GM23338 (cell line): ENCODE data around the gene NR2C1.

Experiments
- EZH2 ChIP-seq: fragments of 200-600 bp; sonication (generic); IDR thresholded peaks from one replicate; pipeline ENCODE4 v1.8.0; 2017; ENCODE audit warnings: antibody characterized with exemption, mild to moderate bottlenecking, low read depth; ENCODE audit not compliant: unreplicated experiment
- EZH2phosphoT487 ChIP-seq: fragments of 200-600 bp; sonication (generic); IDR thresholded peaks from one replicate; pipeline ENCODE4 v1.8.1; 2018; ENCODE audit warnings: antibody characterized with exemption; ENCODE audit not compliant: unreplicated experiment
- POLR2AphosphoS5 ChIP-seq: IDR thresholded peaks from 2 replicates; pipeline ENCODE4 v1.6.1; 2016; ENCODE audit warnings: antibody characterized with exemption, low read depth
- STAT1 ChIP-seq: IDR thresholded peaks from one replicate; pipeline ENCODE4 v1.6.1; 2016; ENCODE audit warnings: antibody characterized with exemption; ENCODE audit not compliant: unreplicated experiment
- ZNF114 ChIP-seq: fragments of 250-450 bp; sonication (Bioruptor Pico); IDR thresholded peaks from 2 replicates; pipeline ENCODE4 v1.5.0; 2020; ENCODE audit warnings: mild to moderate bottlenecking, moderate library complexity
- TF ChIP-seq, protein P1 (sequence below), 2 experiments: fragments of 200-600 bp in 1 of 2; sonication (generic) in 1 of 2; conservative IDR thresholded peaks; 2 replicates each; pipeline versions ENCODE4 v1.5.1 to v1.6.1; 2016 to 2017; ENCODE audit warnings: antibody characterized with exemption in 2 of 2, low read depth in 2 of 2, mild to moderate bottlenecking in 2 of 2, moderate library complexity in 1 of 2

GRCh38 chr12:95096378-95096777 lies 23.0 kb upstream of the NR2C1 start:
- TF ChIP-seq, protein P1, sequence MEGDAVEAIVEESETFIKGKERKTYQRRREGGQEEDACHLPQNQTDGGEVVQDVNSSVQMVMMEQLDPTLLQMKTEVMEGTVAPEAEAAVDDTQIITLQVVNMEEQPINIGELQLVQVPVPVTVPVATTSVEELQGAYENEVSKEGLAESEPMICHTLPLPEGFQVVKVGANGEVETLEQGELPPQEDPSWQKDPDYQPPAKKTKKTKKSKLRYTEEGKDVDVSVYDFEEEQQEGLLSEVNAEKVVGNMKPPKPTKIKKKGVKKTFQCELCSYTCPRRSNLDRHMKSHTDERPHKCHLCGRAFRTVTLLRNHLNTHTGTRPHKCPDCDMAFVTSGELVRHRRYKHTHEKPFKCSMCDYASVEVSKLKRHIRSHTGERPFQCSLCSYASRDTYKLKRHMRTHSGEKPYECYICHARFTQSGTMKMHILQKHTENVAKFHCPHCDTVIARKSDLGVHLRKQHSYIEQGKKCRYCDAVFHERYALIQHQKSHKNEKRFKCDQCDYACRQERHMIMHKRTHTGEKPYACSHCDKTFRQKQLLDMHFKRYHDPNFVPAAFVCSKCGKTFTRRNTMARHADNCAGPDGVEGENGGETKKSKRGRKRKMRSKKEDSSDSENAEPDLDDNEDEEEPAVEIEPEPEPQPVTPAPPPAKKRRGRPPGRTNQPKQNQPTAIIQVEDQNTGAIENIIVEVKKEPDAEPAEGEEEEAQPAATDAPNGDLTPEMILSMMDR (conservative IDR thresholded peaks at IDR 0.05; ENCODE audit: low read depth in 2 of 2): no peak
- TF ChIP-seq ZNF114 (CRISPR knock-in tag): no peak
- TF ChIP-seq POLR2AphosphoS5: no peak
- no peak for TF ChIP-seq STAT1
- no peak for TF ChIP-seq EZH2phosphoT487
- TF ChIP-seq EZH2: no peak
